NCI-H446 treated with DMSO at 0.1 percent for 48 hours (cell line): Measurements from ENCODE around the gene ADGRA1.

Experiments
- DNase-seq: peaks from one replicate; lab custom pipeline; 2025; lab: John Stamatoyannopoulos, UW

The ADGRA1 gene

GRCh38 chr10:133076274-133077038 is 11.3 kb upstream of the ADGRA1 start:
- no peak for DNase-seq

- DNase-seq, result no peak
These were observed 7.7 kb upstream of the ADGRA1 start for GRCh38 chr10:133079836-133080682.

GRCh38 chr10:133080683-133081040 is 7.1 kb upstream of the ADGRA1 start:
- no peak for DNase-seq

GRCh38 chr10:133081636-133082035 is 6.1 kb upstream of the ADGRA1 start:
- DNase-seq, result no peak

- DNase-seq, result no peak
These were observed 4.9 kb upstream of the ADGRA1 start for GRCh38 chr10:133082685-133083421.

GRCh38 chr10:133083422-133084100 is 4.2 kb upstream of the ADGRA1 start:
- DNase-seq, result no peak

GRCh38 chr10:133084491-133084890 is 3.2 kb upstream of the ADGRA1 start:
- DNase-seq, result no peak

GRCh38 chr10:133085251-133086125 is 2.2 kb upstream of the ADGRA1 start:
- DNase-seq, result no peak

DNA sequence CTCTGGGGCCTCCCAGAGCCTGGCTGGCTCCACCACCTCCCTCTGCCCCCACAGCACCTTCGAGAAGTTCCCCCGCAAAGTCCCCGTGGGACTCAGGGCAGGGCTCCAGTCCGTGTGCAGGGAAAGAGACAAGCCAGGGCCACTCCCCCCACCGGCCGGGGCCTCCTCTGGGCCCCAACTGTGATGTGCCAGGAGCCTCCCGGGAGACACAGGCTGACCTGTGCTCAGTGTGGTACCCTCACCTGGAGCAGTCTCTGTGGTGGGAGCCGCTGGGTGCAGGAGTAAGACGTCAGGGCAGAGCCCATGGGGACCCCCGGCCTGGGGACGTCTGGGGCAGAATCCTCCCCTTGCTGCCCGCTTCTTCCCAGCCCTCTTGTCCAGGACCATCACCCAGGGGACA is 1.5 kb upstream of the ADGRA1 start:
- no peak for DNase-seq

GRCh38 chr10:133087045-133087678 is 562 bp upstream of the ADGRA1 start:
- no peak for DNase-seq

- DNase-seq, result no peak
These were observed 643 bp downstream of the ADGRA1 start for GRCh38 chr10:133088179-133088955.

GRCh38 chr10:133088956-133089800 is 1.5 kb downstream of the ADGRA1 start:
- no peak for DNase-seq

- DNase-seq, result no peak
These were observed 2.4 kb downstream of the ADGRA1 start for GRCh38 chr10:133090101-133090500.

GRCh38 chr10:133090654-133091053 is 2.9 kb downstream of the ADGRA1 start:
- DNase-seq, result no peak

GRCh38 chr10:133091316-133091715 is 3.6 kb downstream of the ADGRA1 start:
- DNase-seq, result no peak

DNA sequence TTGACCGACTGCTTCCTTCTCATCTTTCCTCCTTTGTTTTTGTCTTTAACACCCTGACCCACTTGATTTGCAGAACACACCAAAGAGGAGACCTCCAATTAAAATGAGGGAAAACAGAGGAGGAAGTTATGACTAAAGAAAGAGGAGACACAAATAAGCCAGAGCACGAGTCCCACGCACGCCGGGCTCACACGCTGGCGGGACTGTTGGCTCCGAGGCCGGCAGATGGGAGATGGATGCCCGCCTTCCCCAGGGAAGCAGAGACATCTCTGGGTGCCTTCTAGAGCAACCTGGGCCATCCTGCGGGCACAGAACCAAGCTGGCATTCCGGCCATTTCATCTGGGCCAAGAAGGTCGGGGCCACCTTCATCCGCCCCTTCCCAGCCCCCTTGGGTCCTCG is 5.6 kb downstream of the ADGRA1 start:
- DNase-seq, result no peak

GRCh38 chr10:133094286-133094685 is 6.6 kb downstream of the ADGRA1 start:
- no peak for DNase-seq

GRCh38 chr10:133094866-133095265 is 7.1 kb downstream of the ADGRA1 start:
- no peak for DNase-seq

- DNase-seq, result no peak
These were observed 7.9 kb downstream of the ADGRA1 start for GRCh38 chr10:133095586-133095985.
